Fibroblast of lung (primary cell): ENCODE data around the gene GPR107.

Experiments
- EZH2 ChIP-seq: IDR thresholded peaks from 2 replicates; pipeline ENCODE4 v1.5.1; 2012; ENCODE audit warnings: low read length, control low read depth, mild to moderate bottlenecking; ENCODE audit errors: missing control alignments
- TF ChIP-seq, protein P1 (sequence below), 2 donors: IDR thresholded peaks in 1 of 2; conservative IDR thresholded peaks in 1 of 2; 1 replicate in 1 of 2; 2 replicates in 1 of 2; pipeline ENCODE4 v1.5.1; 2011 to 2012; ENCODE audit warnings: low read length in 2 of 2, control low read depth in 1 of 2, inconsistent platforms in 1 of 2, low read depth in 1 of 2, mild to moderate bottlenecking in 1 of 2

GRCh38 chr9:130176760-130177159 lies 123.1 kb downstream of the GPR107 start:
- TF ChIP-seq, protein P1, sequence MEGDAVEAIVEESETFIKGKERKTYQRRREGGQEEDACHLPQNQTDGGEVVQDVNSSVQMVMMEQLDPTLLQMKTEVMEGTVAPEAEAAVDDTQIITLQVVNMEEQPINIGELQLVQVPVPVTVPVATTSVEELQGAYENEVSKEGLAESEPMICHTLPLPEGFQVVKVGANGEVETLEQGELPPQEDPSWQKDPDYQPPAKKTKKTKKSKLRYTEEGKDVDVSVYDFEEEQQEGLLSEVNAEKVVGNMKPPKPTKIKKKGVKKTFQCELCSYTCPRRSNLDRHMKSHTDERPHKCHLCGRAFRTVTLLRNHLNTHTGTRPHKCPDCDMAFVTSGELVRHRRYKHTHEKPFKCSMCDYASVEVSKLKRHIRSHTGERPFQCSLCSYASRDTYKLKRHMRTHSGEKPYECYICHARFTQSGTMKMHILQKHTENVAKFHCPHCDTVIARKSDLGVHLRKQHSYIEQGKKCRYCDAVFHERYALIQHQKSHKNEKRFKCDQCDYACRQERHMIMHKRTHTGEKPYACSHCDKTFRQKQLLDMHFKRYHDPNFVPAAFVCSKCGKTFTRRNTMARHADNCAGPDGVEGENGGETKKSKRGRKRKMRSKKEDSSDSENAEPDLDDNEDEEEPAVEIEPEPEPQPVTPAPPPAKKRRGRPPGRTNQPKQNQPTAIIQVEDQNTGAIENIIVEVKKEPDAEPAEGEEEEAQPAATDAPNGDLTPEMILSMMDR (conservative IDR thresholded peaks at IDR 0.05 in 1 of 2, IDR thresholded peaks at IDR 0.05 in 1 of 2; ENCODE audit: low read depth in 1 of 2, low read length in 2 of 2) = no peak
- no peak for TF ChIP-seq EZH2
